ENCODE results near the gene GMDS. TPM values are rescaled to one million over a fixed set of nuclear protein-coding genes. Genes with fewer than 3 reads are reported as not detected.

GMDS gene
- total RNA-seq, 1 donor from 2014 or later = 30.2 TPM

DNA sequence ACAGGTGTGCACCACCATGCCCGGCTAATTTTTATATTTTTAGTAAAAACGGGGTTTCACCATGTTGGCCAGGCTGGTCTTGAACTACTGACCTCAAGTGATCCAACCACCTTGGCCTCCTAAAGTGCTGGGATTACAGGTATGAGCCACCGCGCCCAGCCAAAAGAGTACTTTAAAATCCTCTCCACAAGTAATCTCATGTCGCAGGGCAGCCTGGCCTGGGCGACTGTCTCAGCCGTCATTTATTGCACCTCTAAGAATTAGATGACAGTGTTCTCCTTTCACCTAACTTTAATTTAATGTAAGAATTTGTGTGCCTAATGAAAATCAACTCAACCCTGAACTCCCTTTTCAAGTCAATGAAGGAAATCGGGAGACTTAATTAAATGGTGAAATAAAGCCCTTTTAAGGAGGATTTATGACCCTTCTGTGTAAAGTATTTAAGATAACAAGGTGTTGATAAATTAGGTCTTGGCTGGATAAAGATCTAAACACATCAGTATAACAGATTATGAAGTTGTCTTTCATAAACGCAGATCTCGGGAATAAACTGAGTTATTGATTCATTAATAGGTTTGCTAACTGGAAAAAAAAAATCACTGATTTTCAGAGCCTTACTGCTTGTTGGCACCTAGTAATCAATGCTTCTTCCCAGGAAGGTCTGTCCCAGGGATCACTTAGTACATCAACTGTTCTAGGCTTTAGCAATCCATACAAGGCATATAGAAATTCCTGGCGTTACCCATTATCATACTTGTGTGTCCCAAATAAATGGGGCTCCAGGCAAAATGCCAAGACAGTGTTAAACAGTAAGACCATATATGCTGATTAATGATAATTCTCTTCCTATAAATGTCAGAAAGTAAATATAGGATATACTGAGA is 209.3 kb downstream of the GMDS start:
- intact Hi-C loops (cut with DNase I) = no loop called here
- H3K27me3 ChIP-seq = no peaks in the 10 kb centered on the region

GRCh38 chr6:2035046-2035445 is 210.4 kb downstream of the GMDS start:
- intact Hi-C loops (cut with DNase I) = no loop called here
- no peak overlapping the region for H3K4me3 ChIP-seq
- DNase-seq (ENCODE audit: extremely low spot score in 2 of 2) = no peak
- H3K9me3 ChIP-seq = no peaks in the 10 kb centered on the region
- H3K36me3 ChIP-seq = no peaks in the 10 kb centered on the region
- H3K27me3 ChIP-seq = no peaks in the 10 kb centered on the region
- no peak overlapping the region for H3K27ac ChIP-seq
- TF ChIP-seq POLR2AphosphoS5 (IDR thresholded peaks at IDR 0.05; ENCODE audit: insufficient read depth in 1 of 2, low read depth in 1 of 2) (no peak), POLR2A (IDR thresholded peaks at IDR 0.05) (no peak), CTCF (IDR thresholded peaks at IDR 0.05) (no peak)
- H3K4me1 ChIP-seq = no peaks in the 10 kb centered on the region

More for the DNA sequence above, 209.3 kb downstream of the GMDS start:
- Histone ChIP-seq H3K4me1 (no peaks in the 10 kb centered on the region), H3K4me3 (no peak overlapping the region), H3K9me3 (no peaks in the 10 kb centered on the region), H3K27ac (no peak overlapping the region), H3K36me3 (no peaks in the 10 kb centered on the region)
- TF ChIP-seq POLR2AphosphoS5 (IDR thresholded peaks at IDR 0.05; ENCODE audit: insufficient read depth in 1 of 2, low read depth in 1 of 2) (no peak), POLR2A (IDR thresholded peaks at IDR 0.05) (no peak), CTCF (IDR thresholded peaks at IDR 0.05) (no peak)
- no peak for DNase-seq (ENCODE audit: extremely low spot score in 2 of 2)

- intact Hi-C loops (cut with DNase I) = no loop called here
- no peak for TF ChIP-seq POLR2A (IDR thresholded peaks at IDR 0.05)
- TF ChIP-seq POLR2AphosphoS5 (IDR thresholded peaks at IDR 0.05; ENCODE audit: insufficient read depth in 1 of 2, low read depth in 1 of 2) = no peak
- no peak for TF ChIP-seq CTCF (IDR thresholded peaks at IDR 0.05)
- H3K27me3 ChIP-seq = no peaks in the 10 kb centered on the region
- no peaks in the 10 kb centered on the region for H3K4me1 ChIP-seq
- DNase-seq (ENCODE audit: extremely low spot score in 2 of 2) = no peak
- no peaks in the 10 kb centered on the region for H3K9me3 ChIP-seq
- no peak overlapping the region for H3K27ac ChIP-seq
- H3K36me3 ChIP-seq = no peaks in the 10 kb centered on the region
- no peak overlapping the region for H3K4me3 ChIP-seq
Measured at GRCh38 chr6:2034256-2034655, 211.1 kb downstream of the GMDS start.

DNA sequence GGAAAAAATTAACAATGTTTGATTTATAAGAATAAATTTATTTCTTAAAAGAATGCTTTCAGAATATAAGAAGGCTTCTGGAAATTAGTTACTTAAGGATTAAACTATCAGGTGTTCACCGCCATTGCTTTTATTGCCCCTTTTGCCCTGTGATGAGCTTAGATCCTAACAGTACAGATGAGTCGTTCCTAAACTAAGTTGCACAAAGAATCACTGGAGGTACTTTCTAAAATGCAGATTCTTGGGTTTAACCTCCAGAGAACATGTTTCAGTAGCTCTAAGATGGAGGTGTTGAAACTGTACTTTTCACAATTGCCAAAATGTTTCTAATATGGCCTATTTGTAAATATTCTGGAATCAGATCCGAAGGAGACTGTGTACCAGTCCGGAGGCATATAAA is 211.9 kb downstream of the GMDS start:
- intact Hi-C loops (cut with DNase I) = no loop called here
- peaks cover 4% of the 10 kb centered on the region for H3K4me1 ChIP-seq
- DNase-seq (ENCODE audit: extremely low spot score in 2 of 2) = no peak
- no peak overlapping the region for H3K27ac ChIP-seq
- no peak overlapping the region for H3K4me3 ChIP-seq
- H3K36me3 ChIP-seq = no peaks in the 10 kb centered on the region
- H3K9me3 ChIP-seq = no peaks in the 10 kb centered on the region
- H3K27me3 ChIP-seq = no peaks in the 10 kb centered on the region
- TF ChIP-seq POLR2AphosphoS5 (IDR thresholded peaks at IDR 0.05; ENCODE audit: insufficient read depth in 1 of 2, low read depth in 1 of 2) (no peak), CTCF (IDR thresholded peaks at IDR 0.05) (no peak), POLR2A (IDR thresholded peaks at IDR 0.05) (no peak)

- Histone ChIP-seq H3K4me3 (no peak overlapping the region), H3K27me3 (no peaks in the 10 kb centered on the region), H3K9me3 (no peaks in the 10 kb centered on the region), H3K4me1 (peaks cover 9% of the 10 kb centered on the region), H3K36me3 (no peaks in the 10 kb centered on the region), H3K27ac (no peak overlapping the region)
- TF ChIP-seq POLR2A (IDR thresholded peaks at IDR 0.05) (no peak), CTCF (IDR thresholded peaks at IDR 0.05) (no peak), POLR2AphosphoS5 (IDR thresholded peaks at IDR 0.05; ENCODE audit: insufficient read depth in 1 of 2, low read depth in 1 of 2) (no peak)
- intact Hi-C loops (cut with DNase I) = no loop called here
- no peak for DNase-seq (ENCODE audit: extremely low spot score in 2 of 2)
Measured at GRCh38 chr6:2030682-2031244, 214.6 kb downstream of the GMDS start.

Data from vagina (tissue), 2 donors.